Neural crest cell (in vitro differentiated cells): ENCODE data around the gene PRDM8. TPM values are rescaled to one million over a fixed set of nuclear protein-coding genes. Genes with fewer than 3 reads are reported as not detected.

ENCODE experiments used
- DNase-seq: peaks from one replicate; pipeline ENCODE4 v3.0.0; 2021; ENCODE audit warnings: low read depth, mixed read lengths, low spot score
- H3K27ac Mint-ChIP-seq: one replicate; pipeline ENCODE4 v1.8.0; 2021; ENCODE audit warnings: mild to moderate bottlenecking, mixed read lengths; ENCODE audit not compliant: unreplicated experiment
- H3K27me3 Mint-ChIP-seq: 2 replicates; pipeline ENCODE4 v1.8.0; 2021; ENCODE audit warnings: low read depth, mild to moderate bottlenecking, mixed read lengths
- H3K36me3 Mint-ChIP-seq: 2 replicates; pipeline ENCODE4 v1.8.0; 2021; ENCODE audit warnings: low read depth, mild to moderate bottlenecking, mixed read lengths
- H3K4me1 Mint-ChIP-seq: 2 replicates; pipeline ENCODE4 v1.8.0; 2021; ENCODE audit warnings: mixed read lengths
- H3K4me3 Mint-ChIP-seq: one replicate; pipeline ENCODE4 v1.8.0; 2021; ENCODE audit warnings: mild to moderate bottlenecking, mixed read lengths
- H3K9me3 Mint-ChIP-seq: 2 replicates; pipeline ENCODE4 v1.8.0; 2021; ENCODE audit warnings: mixed read lengths
- CTCF ChIP-seq: fragments of 200-600 bp; sonication (generic); conservative IDR thresholded peaks from 2 replicates; pipeline ENCODE4 v1.5.0; 2021; ENCODE audit warnings: antibody characterized with exemption, mild to moderate bottlenecking
- total RNA-seq: library from RNA; stranded (reverse); gene quantifications from 2 replicates; pipeline ENCODE4 v1.2.1, GENCODE V29; 2021

The PRDM8 gene
- total RNA-seq, 1 donor from 2014 or later, result 2.6 TPM

- H3K36me3 Mint-ChIP-seq, result no peaks in the 10 kb centered on the region
- TF ChIP-seq CTCF, result no peak
- no peaks in the 10 kb centered on the region for H3K4me1 Mint-ChIP-seq
Measured at GRCh38 chr4:80253510-80253909, 56.2 kb downstream of the PRDM8 start.

More at GRCh38 chr4:80253510-80253909, 56.2 kb downstream of the PRDM8 start:
- Mint-ChIP-seq H3K27me3 (peaks cover 71% of the 10 kb centered on the region), H3K27ac (no peak overlapping the region), H3K4me3 (no peak overlapping the region), H3K9me3 (no peaks in the 10 kb centered on the region)
- DNase-seq, result no peak

Other genes with a start within 250 kb of the PRDM8 start
- gene ANTXR2, start 124.3 kb upstream of the PRDM8 start, total RNA-seq, result 35.6 and 36.7 TPM in 2 replicates
- gene FGF5, start 69.2 kb downstream of the PRDM8 start, total RNA-seq, result not detected in 2 replicates
- gene CFAP299, start 138.2 kb downstream of the PRDM8 start, total RNA-seq, result not detected in 2 replicates